ENCODE data around the gene PTAFR.

Gene PTAFR, protein sequence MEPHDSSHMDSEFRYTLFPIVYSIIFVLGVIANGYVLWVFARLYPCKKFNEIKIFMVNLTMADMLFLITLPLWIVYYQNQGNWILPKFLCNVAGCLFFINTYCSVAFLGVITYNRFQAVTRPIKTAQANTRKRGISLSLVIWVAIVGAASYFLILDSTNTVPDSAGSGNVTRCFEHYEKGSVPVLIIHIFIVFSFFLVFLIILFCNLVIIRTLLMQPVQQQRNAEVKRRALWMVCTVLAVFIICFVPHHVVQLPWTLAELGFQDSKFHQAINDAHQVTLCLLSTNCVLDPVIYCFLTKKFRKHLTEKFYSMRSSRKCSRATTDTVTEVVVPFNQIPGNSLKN

GRCh38 chr1:28176492-28177470, at the start of gene PTAFR:
Gene PTAFR (minus strand): TSS chr1:28176690. CDS start chr1:28151021, 25,669 bp downstream.
- DNase-seq (ENCODE audit: low read depth): no peak

DNA sequence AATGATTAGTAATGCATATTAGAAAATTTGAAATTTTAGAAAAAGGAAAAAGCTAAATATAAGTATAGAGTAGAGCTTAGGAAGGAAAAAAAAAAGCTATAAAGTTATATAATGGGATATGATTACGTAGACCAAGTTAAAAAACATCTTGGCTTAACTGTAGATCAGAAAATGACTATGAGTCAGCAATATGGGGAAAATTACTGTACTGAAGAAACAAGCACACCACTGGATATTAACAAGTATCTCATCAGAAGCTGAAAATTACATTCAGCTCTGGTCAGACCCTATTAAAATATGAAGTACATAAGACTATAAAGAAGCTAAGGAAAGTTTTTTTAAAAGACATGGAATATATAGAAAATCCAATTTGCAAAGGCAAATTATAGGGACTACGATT, 36.8 kb upstream of the PTAFR start:
- DNase-seq (ENCODE audit: low read depth): no peak

DNA sequence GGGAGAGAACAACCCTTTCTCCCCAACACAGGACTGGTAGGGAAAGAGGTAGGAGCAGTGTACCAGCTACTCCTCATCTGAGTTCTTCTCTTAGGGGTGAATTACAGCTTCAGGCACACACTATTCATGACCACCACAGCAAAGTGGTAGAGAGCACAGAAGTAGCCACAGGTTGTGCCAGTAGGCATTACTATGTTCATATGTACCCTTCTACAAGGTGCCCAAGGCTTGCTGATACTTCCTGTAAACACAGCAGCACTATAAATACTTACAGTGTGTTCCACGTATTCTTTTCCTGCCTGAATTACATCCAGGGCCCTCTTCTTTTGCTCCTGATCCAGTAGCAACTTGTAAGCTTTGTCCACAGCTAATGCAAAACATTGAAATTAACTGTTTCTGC, 33.2 kb upstream of the PTAFR start:
- no peak for DNase-seq (ENCODE audit: low read depth)

DNA sequence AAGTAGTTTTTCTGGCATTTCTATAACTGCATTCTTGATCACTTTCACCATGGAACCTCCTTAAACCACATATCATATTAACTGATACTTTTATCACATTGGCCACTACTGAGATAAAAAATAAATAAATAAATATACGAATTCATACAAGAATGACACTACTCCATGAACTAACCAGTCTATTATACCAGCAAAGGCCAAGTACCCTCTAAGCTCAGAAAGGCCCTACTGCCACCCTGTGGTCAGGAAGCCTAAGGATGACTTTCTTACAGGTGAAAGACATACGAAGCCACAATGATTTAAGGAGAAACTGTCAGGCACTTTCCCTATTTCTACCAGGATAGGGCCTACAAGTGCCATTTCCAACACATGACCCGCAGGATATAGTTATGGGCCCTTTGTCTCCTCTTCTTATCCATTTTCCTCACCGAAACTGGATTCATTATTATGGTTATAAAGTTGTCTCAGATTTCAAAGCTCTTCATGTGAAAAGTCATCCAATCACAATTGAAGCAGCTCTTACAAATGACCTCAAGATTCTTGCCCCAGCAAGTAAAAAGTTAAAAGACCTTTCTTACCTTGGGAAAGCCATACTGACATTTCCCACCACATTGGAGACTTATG, 32.4 kb upstream of the PTAFR start:
- peak; percentile 76 for DNase-seq (ENCODE audit: low read depth)

- no peak for DNase-seq (ENCODE audit: low read depth)
These were observed 28.8 kb upstream of the PTAFR start for GRCh38 chr1:28205243-28205642.

GRCh38 chr1:28200234-28200873, 23.9 kb upstream of the PTAFR start:
- DNase-seq (ENCODE audit: low read depth): no peak

GRCh38 chr1:28199328-28200233, 23.1 kb upstream of the PTAFR start:
- DNase-seq (ENCODE audit: low read depth): no peak

DNA sequence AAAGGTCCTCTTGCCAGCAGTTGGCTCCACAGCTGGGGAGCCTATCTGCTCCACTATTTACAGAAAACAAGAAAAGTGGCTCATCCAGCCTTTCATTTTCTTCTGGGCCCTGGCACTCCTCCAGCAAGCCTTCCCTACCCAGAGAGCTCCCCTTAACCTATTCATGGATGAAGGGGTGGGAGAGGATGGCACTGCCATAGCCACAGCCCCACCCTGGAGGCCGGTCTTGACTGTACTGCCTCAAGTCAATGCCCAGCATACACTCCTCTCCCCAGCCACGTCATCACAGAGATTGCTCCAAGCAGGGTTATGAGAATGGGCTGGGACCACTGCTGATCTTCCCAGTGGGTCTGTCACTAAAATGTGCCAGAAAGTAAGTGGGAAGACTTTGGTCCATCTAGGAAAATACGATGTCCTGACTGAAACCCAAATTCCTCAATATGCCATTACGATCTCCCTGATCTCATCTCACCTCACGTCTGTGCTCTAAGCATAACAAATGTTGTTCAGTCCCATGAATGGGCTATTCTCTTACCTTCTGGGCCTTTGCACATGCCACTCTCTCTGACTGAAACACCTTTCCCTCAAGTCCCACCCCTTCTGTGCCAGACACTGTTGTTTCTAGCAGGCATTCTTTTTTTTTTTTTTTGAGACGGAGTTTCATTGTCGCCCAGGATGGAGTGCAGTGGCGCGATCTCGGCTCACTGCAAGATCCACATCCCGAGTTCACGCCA, 21.4 kb upstream of the PTAFR start:
- no peak for DNase-seq (ENCODE audit: low read depth)

GRCh38 chr1:28196330-28196729, 19.8 kb upstream of the PTAFR start:
- DNase-seq (ENCODE audit: low read depth): no peak

DNA sequence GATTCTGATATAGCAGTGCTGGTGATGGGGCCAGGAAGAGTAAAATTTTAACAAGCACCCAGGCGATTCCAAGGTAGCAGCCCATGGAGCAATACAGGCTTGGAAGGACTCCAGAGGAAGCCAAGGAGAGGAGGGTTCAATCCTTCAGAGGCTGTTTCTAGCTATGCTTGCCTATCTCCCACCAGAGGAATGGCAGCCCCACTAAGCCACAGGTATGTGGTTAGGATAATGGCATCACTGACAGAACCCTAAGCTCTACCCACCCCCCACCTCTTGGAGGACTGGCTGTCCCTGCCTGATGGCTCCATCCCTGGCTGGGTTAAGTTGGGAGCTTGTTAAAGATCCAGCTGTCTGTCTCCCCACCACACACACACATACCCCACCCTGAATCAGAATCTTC, 19.3 kb upstream of the PTAFR start:
- DNase-seq (ENCODE audit: low read depth): peak; percentile 51

GRCh38 chr1:28194326-28195035, 18.0 kb upstream of the PTAFR start:
- DNase-seq (ENCODE audit: low read depth): no peak

GRCh38 chr1:28193701-28194161, 17.2 kb upstream of the PTAFR start:
- no peak for DNase-seq (ENCODE audit: low read depth)

DNA sequence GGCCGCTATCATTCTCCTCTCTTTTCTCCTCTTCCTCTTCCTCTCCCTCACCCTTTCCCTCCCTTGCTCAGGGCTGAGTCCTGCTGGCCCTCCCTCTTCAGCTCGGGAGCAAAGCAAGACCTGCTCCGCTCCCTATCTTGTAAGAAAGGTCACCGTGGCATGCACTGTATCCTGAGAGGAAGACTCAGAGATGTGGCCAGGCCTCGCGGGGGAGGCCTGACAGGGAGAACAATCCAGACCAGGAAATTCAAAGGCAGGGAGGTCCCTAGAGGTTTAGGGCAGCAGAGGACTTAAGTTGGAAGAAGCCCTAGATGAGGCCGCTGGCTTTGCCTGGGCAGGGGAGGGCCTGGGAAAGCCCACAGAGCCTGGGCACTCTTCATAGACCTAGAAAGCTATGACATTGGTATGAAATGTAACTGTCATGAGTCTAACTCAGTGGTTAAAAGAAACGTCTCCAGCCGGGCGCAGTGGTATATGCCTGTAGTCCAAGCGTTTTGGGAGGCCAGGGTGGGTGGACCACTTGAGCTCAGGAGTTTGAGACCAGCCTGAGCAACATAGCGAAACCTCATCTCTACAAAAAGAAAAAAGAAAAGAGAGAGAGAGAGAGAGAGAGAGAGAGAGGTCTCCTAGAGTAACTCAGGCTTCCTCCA, 14.6 kb upstream of the PTAFR start:
- peak; percentile 47 for DNase-seq (ENCODE audit: low read depth)

DNA sequence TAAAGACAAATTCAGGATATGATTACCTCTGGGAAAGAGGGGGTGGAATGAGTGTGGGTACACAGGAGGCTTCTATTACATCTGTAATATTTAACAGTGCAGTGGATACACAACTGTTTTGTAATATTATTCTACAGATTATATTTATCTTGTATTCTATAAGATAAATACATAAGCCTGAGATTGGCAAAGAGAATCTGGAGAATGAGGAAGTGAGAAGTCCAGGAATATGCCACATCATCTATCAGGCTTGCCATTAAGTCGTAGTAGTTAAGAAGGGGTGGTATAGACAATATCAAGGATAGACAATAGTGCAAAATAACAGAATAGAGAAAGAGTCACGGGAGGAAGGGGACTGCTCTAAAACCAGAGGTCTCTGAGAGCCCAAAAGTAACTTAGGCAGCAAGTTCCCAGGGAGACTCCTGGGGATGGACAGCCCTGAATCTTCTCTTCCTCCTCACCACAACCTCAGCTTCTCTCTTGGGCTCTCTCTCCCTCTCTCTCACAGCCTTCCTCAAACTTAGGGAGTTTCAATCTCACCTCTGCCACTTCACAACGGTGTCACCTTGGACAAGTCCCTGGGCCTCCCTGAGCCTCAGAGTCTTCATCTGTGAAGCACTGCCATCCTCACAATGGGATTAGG, 14.0 kb upstream of the PTAFR start:
- DNase-seq (ENCODE audit: low read depth): peak; percentile 39

DNA sequence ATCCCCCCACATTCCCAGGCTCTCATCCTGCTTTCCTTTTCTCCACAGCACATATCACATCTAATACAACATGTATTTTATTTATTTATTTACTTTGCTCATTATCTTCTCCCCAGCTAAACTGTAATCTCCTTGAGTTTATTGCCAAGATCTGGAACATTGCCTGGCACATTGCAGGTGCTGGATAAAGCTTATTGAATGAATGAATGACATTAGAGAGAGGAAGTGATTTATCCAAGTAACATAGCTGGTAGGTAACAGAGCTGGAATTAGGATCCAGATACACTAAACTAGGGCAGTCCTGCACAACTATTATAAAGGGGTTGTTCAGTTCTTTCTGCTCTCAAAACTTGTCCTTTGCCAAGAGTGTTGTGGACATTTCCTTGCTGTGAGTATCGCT, 8.6 kb upstream of the PTAFR start:
- no peak for DNase-seq (ENCODE audit: low read depth)

- DNase-seq (ENCODE audit: low read depth): no peak
These were observed 4.1 kb upstream of the PTAFR start for GRCh38 chr1:28180306-28181305.

All from amniotic epithelial cell (primary cell).